Gastroesophageal sphincter (tissue), 3 donors: Measurements from ENCODE around the gene EHBP1L1.

ENCODE experiments used
- CTCF ChIP-seq, 4 experiments: fragments of 200-600 bp in 2 of 4; fragments of 450-650 bp in 2 of 4; sonication (generic) in 1 of 4; IDR thresholded peaks; one replicate each; pipeline ENCODE4 v1.5.1; 2017 to 2019; ENCODE audit warnings: antibody characterized with exemption in 4 of 4, mild to moderate bottlenecking in 2 of 4, moderate library complexity in 2 of 4
- EP300 ChIP-seq: sonication (generic); formaldehyde crosslinking; IDR thresholded peaks from one replicate; pipeline ENCODE4 v1.6.1; 2017; ENCODE audit warnings: antibody characterized with exemption, mild to moderate bottlenecking
- POLR2A ChIP-seq, 2 donors: fragments of 450-650 bp; IDR thresholded peaks; one replicate each; pipeline ENCODE4 v1.6.1; 2017; ENCODE audit warnings: antibody characterized with exemption in 2 of 2, mild to moderate bottlenecking in 2 of 2, moderate library complexity in 1 of 2
- POLR2AphosphoS5 ChIP-seq: sonication (generic); formaldehyde crosslinking; IDR thresholded peaks from one replicate; pipeline ENCODE4 v1.6.1; 2017; ENCODE audit warnings: antibody characterized with exemption

GRCh38 chr11:65560555-65561418, 15.1 kb upstream of the EHBP1L1 start:
- no peak for TF ChIP-seq POLR2A (IDR thresholded peaks at IDR 0.05)
- TF ChIP-seq CTCF (IDR thresholded peaks at IDR 0.05), result no peak
- no peak for TF ChIP-seq POLR2AphosphoS5
- no peak for TF ChIP-seq EP300
